NCI-H2107 (cell line): Measurements from ENCODE around the gene ZNF329.

ENCODE experiments used
- DNase-seq: peaks from one replicate; lab custom pipeline; 2025; lab: John Stamatoyannopoulos, UW

ZNF329 gene

GRCh38 chr19:58118979-58119733 lies 31.4 kb downstream of the ZNF329 start:
- DNase-seq = no peak

GRCh38 chr19:58117841-58118575 lies 32.6 kb downstream of the ZNF329 start:
- DNase-seq = no peak

DNA sequence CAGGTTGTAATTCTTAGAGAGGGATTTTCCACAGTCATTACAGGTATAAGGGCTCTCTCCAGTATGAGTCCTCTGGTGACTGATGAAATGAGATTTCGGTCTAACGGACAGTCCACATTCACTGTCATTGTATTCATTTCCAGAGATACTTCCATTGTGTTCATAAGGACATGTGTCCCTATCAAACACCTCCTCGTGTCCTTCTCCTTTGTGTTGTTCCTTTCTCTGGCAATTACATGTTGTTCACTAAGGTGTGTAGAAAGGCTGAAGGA lies 42.1 kb downstream of the ZNF329 start:
- DNase-seq = no peak

DNA sequence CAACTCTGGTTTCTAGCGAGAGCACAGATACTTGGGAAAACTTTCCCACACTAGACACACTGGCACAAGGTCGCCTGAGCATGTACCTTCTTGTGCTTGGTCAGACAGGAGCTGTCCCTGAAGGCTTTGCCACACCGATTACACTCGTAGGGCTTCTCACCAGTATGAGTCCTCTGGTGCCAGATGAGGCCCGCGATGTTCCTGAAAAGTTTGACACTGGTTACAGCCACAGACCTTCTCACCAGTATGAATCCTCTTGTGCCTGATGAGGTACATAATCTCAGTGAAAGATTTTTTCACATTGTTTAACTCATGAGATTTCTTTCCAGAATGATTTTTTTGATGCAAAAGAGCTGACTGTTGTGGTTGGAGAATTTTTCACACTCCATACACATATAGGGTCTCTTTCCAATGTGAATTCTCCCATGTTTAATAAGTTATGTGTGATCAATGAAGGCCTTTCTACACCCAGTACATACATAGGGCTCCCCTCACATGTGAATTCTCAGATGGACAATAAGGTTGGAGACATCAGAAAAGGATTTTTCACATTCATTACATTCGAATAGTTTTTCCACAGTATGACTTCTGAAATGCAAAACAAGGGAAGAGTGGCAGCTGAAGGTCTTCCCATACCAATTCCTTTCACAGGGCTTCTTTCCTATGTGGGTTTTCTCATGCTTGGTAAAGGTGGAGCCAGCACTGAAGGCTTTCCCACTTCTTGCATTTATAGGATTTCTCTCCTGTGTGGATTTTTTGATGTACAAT lies 42.6 kb downstream of the ZNF329 start:
- no peak for DNase-seq

- DNase-seq = no peak
Measured at GRCh38 chr19:58098682-58098998, 51.9 kb downstream of the ZNF329 start.

GRCh38 chr19:58097781-58098681 lies 52.6 kb downstream of the ZNF329 start, which contains the start of gene ZSCAN18:
Gene ZSCAN18 (minus strand): TSS chr19:58098231. CDS start chr19:58090267, 7,964 bp downstream.
- peak; percentile 87 for DNase-seq

GRCh38 chr19:58097349-58097748 lies 53.2 kb downstream of the ZNF329 start:
- DNase-seq = no peak

DNA sequence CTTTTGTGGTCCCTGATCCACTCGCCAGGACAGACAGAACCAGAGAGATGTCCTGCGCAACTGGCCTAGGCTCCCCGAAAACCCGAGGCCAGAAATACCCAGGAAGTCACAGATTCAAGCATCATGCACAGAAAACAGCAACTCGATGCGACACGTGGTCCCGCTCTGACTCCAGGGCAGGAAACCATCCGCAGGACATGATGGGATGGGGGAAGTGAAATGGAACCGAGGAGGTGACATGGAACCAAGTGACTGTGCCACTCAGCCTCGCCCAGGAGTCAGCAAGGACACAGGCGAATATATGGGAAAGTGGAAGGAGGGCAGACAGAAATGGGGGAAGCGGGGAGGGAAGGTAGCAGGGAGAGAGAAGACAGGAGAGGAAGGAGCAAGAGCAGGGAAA lies 53.7 kb downstream of the ZNF329 start:
- DNase-seq = no peak

DNA sequence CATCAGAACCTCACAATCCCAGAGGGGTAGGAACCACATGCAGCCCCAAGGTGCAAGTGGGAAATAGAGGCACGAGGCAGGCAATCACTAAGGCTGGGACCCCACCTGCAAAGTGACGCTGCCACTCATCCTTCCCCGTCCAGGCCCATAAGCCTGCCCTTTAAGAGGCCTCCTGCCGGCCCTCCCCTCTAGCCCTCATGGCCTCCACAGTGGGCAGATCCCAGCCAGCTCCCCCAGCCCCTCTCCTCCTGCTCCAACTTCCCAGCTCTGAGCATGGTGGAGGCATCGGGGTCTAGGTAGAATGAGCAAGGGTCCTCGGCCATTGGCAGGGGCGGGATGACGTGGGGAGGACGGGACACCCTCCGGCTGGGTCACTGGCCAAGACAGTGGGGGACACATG lies 55.3 kb downstream of the ZNF329 start:
- DNase-seq = no peak

GRCh38 chr19:58093071-58093470 lies 57.5 kb downstream of the ZNF329 start:
- no peak for DNase-seq

GRCh38 chr19:58091251-58091995 lies 59.2 kb downstream of the ZNF329 start:
- no peak for DNase-seq

DNA sequence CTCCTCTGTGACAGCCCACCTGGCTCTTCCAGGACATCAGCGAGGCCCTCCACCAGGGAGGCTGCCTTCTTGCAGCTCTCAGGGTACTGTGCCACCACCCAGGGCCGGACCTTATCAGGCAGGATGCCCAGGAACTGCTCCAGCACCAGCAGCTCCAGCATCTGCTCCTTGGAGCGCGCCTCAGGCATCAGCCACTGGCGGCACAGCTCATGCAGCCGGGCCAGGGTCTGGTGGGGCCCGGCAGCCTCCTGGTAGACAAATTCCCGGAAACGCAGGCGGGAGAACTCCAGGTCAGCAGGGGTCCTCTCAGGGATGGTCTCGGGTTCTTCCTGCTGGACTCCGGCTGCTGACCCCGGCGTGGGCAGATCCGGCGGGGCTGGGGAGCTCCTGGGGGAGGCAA lies 60.7 kb downstream of the ZNF329 start:
- no peak for DNase-seq

DNA sequence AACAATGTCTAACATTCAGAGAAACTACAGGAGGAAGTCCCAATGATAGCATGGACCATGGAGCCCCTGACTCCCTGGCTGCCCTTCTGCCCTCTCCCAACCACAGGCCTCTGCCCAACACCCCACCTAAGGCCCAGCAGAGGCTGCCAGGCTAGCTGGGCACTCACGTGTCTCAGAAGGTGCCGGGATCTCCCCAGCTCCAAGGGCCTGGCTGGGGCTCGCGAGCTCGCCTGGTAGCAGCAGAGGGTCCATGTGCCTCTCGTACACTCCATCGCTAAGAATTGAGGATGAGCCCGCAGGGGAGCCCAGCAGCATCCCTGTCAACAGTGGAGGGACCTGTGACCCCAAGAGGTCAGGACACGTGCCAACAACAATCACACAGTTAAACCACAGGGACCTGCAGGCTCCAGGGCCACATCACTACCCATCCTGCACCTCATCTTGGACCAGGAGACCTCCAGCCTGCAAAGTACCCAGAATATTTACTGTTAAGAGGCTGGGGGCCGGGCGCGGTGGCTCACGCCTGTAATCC lies 62.0 kb downstream of the ZNF329 start:
- DNase-seq = no peak

DNA sequence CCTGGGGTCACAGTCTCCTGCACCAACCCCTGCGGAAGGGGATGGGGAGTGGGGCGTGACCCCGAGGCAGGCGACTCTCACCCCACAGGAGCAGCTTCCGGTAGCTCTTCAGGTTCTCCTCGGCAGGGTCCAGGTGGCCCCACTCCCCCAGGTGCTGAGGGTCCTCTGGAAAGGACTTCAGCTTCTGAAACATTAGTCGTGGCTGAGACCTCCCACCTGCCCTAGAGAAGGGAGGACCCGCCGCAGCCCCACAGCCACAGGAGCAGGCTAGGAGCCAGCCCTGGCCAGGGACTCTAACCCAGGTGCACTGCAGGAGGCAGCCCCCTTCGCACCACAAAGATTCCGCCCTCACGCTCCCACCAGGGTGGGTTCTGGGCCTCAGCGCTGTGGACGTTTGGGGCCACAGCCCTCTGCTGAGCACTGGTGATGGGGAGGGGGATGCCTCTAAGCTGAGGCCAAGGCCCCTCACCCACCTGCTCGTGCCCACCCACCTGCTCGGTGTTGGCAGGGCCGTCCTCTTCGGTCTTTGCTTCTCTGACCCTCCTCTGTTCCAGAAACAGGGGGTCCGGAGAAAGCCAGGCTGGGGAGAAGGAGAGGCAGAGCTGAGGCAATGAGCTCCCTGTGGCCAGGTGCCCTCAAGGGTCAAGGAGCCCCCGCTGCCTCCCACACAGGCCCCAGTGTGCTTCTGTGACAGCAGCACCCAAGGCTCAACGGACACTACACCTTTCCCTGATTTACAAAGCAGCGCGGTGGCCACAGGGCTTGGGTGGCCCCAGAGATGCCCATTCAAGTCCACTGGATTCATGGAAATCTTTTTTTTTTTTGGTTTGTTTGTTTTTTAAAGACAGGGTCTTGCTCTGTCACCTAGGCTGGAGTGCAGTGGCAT lies 63.5 kb downstream of the ZNF329 start:
- DNase-seq = no peak

GRCh38 chr19:58085348-58085875 lies 65.2 kb downstream of the ZNF329 start:
- DNase-seq = no peak

GRCh38 chr19:58084596-58085347 lies 65.8 kb downstream of the ZNF329 start:
- no peak for DNase-seq

DNA sequence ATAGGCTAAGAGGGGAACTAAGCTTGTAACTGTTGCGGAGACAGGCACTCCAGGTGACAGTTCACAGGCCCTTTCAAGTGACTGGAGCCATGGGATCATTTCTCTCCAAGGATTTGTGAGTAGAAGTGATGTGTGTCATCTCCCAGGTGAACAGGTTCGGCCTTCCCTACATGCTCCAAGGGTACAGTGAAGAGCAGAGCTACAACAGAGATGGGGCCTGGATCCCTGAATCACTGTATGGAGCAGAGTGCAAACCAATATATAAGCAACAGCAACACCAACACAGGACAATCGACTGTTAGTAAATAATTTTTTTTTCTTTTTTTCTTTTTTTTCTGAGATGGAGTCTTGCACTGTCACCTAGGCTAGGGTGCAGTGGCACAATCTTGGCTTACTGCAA lies 67.6 kb downstream of the ZNF329 start:
- DNase-seq = no peak

GRCh38 chr19:58079792-58080191 lies 70.8 kb downstream of the ZNF329 start:
- DNase-seq = no peak
